ENCODE data around the gene ADCY1. TPM values are rescaled to one million over a fixed set of nuclear protein-coding genes. Genes with fewer than 3 reads are reported as not detected.

ADCY1 gene
- total RNA-seq, 2 donors from 2014 or later, result 15.3 to 18.5 TPM

DNA sequence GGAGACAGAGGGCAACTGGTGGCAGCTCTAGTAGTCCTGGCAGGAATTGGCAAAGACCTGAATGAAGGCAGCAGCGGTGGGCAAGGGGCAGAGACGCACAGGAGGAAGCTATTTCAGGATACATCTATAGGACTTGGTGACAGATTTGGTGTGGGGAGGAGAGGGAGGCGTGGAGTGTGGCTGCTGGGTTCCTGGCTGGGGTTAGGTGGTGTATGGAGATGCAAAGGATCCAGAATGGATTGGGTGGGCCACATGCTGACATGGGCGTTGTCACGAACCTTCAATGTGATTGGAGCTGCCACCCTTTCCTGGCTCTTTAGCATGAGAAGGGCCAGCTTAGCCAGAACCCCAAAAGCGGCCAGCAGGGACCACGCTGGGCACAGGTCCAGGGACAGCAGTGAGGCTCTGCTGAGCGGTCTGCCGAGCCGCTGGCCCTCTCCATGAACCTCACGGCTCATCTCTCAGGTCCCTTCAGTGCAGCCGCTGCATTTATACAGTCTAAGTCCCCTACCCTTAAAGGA, 10.2 kb upstream of the ADCY1 start:
- Mint-ChIP-seq H3K4me1 (peaks cover 14% of the 10 kb centered on the region), H3K9me3 (peaks cover 18% of the 10 kb centered on the region), H3K27me3 (ENCODE audit: insufficient read depth) (no peaks in the 10 kb centered on the region), H3K4me3 (no peak overlapping the region), H3K36me3 (ENCODE audit: low read depth) (peaks cover 7% of the 10 kb centered on the region), H3K27ac (no peak overlapping the region)
- no peak overlapping the region for H3K4me3 ChIP-seq (ENCODE audit: low read length)
- WGBS, 2 experiments (ENCODE audit: insufficient coverage in 1 of 2, insufficient read length in 1 of 2), result 83 to 85% methylated on average over 7 to 12 of the region's 12 CpGs
- H3K27ac ChIP-seq (ENCODE audit: low read depth, low read length), result no peak overlapping the region
- no peaks in the 10 kb centered on the region for H3K27me3 ChIP-seq (ENCODE audit: control insufficient read depth, insufficient read depth, low read length, poor library complexity, severe bottlenecking)
- H3K9ac ChIP-seq (ENCODE audit: extremely low read depth, low read length, poor library complexity, severe bottlenecking), result no peak overlapping the region
- no peaks in the 10 kb centered on the region for H3K4me1 ChIP-seq (ENCODE audit: control insufficient read depth, insufficient read depth, low read length)
- H3K36me3 ChIP-seq (ENCODE audit: control insufficient read depth, insufficient read depth, low read length), result no peaks in the 10 kb centered on the region
- DNase-seq, result peak; percentile 45
- TF ChIP-seq, protein P1, sequence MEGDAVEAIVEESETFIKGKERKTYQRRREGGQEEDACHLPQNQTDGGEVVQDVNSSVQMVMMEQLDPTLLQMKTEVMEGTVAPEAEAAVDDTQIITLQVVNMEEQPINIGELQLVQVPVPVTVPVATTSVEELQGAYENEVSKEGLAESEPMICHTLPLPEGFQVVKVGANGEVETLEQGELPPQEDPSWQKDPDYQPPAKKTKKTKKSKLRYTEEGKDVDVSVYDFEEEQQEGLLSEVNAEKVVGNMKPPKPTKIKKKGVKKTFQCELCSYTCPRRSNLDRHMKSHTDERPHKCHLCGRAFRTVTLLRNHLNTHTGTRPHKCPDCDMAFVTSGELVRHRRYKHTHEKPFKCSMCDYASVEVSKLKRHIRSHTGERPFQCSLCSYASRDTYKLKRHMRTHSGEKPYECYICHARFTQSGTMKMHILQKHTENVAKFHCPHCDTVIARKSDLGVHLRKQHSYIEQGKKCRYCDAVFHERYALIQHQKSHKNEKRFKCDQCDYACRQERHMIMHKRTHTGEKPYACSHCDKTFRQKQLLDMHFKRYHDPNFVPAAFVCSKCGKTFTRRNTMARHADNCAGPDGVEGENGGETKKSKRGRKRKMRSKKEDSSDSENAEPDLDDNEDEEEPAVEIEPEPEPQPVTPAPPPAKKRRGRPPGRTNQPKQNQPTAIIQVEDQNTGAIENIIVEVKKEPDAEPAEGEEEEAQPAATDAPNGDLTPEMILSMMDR (conservative IDR thresholded peaks at IDR 0.05), result no peak
- peaks cover 15% of the 10 kb centered on the region for H3K9me3 ChIP-seq (ENCODE audit: control insufficient read depth, low read length)

DNA sequence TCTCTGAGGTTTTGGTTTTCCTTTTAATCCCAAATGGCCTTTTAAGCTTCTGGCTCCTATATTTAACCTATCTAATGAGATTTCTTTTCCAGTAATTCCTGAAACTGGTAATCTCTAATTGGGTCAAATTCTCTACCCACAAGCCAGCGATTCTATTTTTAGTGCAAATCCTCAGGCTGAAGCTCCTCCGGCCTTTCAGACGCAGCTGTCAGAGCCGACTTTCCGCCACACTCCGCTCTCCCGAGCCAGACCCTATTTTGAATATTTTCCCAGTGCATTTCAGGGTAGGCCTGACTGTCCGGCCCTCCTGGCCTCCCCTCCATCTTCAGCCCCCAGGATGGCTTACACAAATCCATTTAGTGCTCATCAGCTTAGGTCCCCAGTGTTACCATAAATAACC, 9.7 kb upstream of the ADCY1 start:
- 85 to 86% methylated on average over 8 of the region's 8 CpGs for WGBS, 2 experiments (ENCODE audit: insufficient coverage in 1 of 2, insufficient read length in 1 of 2)
- Histone ChIP-seq H3K27me3 (ENCODE audit: control insufficient read depth, insufficient read depth, low read length, poor library complexity, severe bottlenecking) (no peaks in the 10 kb centered on the region), H3K4me1 (ENCODE audit: control insufficient read depth, insufficient read depth, low read length) (no peaks in the 10 kb centered on the region), H3K4me3 (ENCODE audit: low read length) (no peak overlapping the region), H3K9me3 (ENCODE audit: control insufficient read depth, low read length) (peaks cover 10% of the 10 kb centered on the region), H3K36me3 (ENCODE audit: control insufficient read depth, insufficient read depth, low read length) (no peaks in the 10 kb centered on the region), H3K27ac (ENCODE audit: low read depth, low read length) (no peak overlapping the region), H3K9ac (ENCODE audit: extremely low read depth, low read length, poor library complexity, severe bottlenecking) (no peak overlapping the region)
- TF ChIP-seq, protein P1 (conservative IDR thresholded peaks at IDR 0.05), result no peak
- Mint-ChIP-seq H3K9me3 (peaks cover 14% of the 10 kb centered on the region), H3K36me3 (ENCODE audit: low read depth) (peaks cover 7% of the 10 kb centered on the region), H3K4me1 (peaks cover 14% of the 10 kb centered on the region), H3K27me3 (ENCODE audit: insufficient read depth) (no peaks in the 10 kb centered on the region), H3K27ac (no peak overlapping the region), H3K4me3 (no peak overlapping the region)
- no peak for DNase-seq

DNA sequence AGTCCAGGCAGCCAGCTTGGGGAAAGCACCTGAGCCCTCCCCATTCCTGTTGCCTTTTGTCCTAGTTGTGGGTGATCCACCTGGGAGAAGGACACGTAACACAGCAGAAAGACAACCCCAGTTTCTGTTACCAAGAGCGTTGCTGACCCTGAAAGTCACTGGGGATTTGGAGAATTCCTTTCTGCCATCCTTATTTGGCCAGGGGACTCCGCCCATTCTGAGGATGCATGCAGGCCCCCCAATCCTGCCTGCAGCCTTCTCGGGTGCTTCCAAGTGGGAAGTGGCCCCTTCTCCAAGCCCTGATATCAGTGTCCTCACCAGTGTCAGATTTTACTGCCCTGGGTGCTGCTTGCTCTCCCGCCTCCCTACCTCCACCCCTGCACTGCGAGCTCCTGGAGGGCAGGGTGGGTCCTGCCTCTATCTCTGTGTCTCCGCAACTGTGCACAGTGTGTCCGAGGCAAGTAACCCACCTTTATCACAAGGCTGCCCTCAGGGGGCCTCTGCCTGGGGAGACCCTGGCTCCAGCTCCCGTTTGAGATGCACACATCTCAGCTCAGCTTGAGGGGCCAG, 9.2 kb upstream of the ADCY1 start:
- no peak for DNase-seq
- no peak overlapping the region for H3K27ac Mint-ChIP-seq

More for the DNA sequence above, 9.2 kb upstream of the ADCY1 start:
- H3K4me3 Mint-ChIP-seq, result no peak overlapping the region
- H3K27me3 Mint-ChIP-seq (ENCODE audit: insufficient read depth), result peaks cover 2% of the 10 kb centered on the region
- H3K4me1 ChIP-seq (ENCODE audit: control insufficient read depth, insufficient read depth, low read length), result no peaks in the 10 kb centered on the region
- H3K9ac ChIP-seq (ENCODE audit: extremely low read depth, low read length, poor library complexity, severe bottlenecking), result no peak overlapping the region
- H3K36me3 ChIP-seq (ENCODE audit: control insufficient read depth, insufficient read depth, low read length), result no peaks in the 10 kb centered on the region
- H3K27ac ChIP-seq (ENCODE audit: low read depth, low read length), result no peak overlapping the region
- no peak overlapping the region for H3K4me3 ChIP-seq (ENCODE audit: low read length)
- H3K36me3 Mint-ChIP-seq (ENCODE audit: low read depth), result peaks cover 3% of the 10 kb centered on the region
- TF ChIP-seq, protein P1 (conservative IDR thresholded peaks at IDR 0.05), result no peak
- WGBS, 2 experiments (ENCODE audit: insufficient coverage in 1 of 2, insufficient read length in 1 of 2), result 85 to 89% methylated on average over 8 to 9 of the region's 9 CpGs
- H3K27me3 ChIP-seq (ENCODE audit: control insufficient read depth, insufficient read depth, low read length, poor library complexity, severe bottlenecking), result no peaks in the 10 kb centered on the region
- H3K9me3 ChIP-seq (ENCODE audit: control insufficient read depth, low read length), result peaks cover 5% of the 10 kb centered on the region
- peaks cover 14% of the 10 kb centered on the region for H3K4me1 Mint-ChIP-seq
- H3K9me3 Mint-ChIP-seq, result peaks cover 9% of the 10 kb centered on the region
